SK-N-MC (cell line): Measurements from ENCODE around the gene C19orf38.

Experiments used
- EZH2 ChIP-seq: fragments of 200-600 bp; sonication (generic); IDR thresholded peaks from one replicate; pipeline ENCODE4 v1.6.1; 2017; ENCODE audit warnings: antibody characterized with exemption
- FOXP2 ChIP-seq: optimal IDR thresholded peaks from 2 replicates; pipeline ENCODE3; 2011; ENCODE audit warnings: mild to moderate bottlenecking, moderate library complexity; ENCODE audit not compliant: insufficient read depth; ENCODE audit errors: extremely low read length, control extremely low read depth
- POLR2AphosphoS5 ChIP-seq: IDR thresholded peaks from 2 replicates; pipeline ENCODE4 v1.6.1; 2012; ENCODE audit warnings: mild to moderate bottlenecking, low read depth, low read length, borderline replicate concordance

- TF ChIP-seq POLR2AphosphoS5 = no peak
- no peak for TF ChIP-seq EZH2
- TF ChIP-seq FOXP2 = no peak
Measured at GRCh38 chr19:10889880-10890279, 41.7 kb downstream of the C19orf38 start.
